ENCODE measurements around the gene PREX1. TPM values are rescaled to one million over a fixed set of nuclear protein-coding genes. Genes with fewer than 3 reads are reported as not detected.
"Not testable (repeated sequence)": the region's sequence is repeated elsewhere in the genome, so short reads cannot be mapped to it uniquely, and the experiment has no call there.

PREX1 gene
- total RNA-seq, 2 donors from 2014 or later: 6.2 to 11.8 TPM

DNA sequence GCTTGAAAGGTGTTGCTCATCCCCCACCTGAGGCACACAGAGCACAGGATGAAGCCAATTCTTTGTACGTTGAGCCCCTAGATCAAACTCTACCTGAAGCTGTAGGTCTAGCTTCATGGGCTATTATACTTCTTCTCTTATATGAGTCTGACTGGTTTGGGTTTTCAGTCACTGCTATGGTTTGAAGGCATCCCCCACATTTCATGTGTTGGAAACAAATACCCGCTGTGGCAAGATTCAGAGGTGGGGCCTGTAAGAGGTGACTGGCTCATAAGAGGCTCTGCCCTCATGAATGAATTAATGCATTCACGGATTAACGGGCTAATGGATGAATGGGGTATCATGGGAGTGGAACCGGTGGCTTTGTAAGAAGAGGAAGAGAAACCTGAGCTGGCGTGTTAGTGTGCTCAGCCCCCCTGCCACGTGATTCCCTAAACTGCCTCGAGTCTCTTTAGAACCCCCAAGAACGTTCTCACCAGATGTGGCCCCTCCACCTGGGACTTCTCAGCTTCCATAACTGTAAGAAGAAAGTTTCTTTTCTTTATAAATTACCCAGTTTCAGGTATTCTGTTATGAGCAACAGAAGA, 39.2 kb downstream of the PREX1 start:
- DNase-seq (peak in 1 of 2 donors; percentile 28), ATAC-seq (no peak)
- intact Hi-C loops (cut with DNase I, micrococcal nuclease): no loop called here

DNA sequence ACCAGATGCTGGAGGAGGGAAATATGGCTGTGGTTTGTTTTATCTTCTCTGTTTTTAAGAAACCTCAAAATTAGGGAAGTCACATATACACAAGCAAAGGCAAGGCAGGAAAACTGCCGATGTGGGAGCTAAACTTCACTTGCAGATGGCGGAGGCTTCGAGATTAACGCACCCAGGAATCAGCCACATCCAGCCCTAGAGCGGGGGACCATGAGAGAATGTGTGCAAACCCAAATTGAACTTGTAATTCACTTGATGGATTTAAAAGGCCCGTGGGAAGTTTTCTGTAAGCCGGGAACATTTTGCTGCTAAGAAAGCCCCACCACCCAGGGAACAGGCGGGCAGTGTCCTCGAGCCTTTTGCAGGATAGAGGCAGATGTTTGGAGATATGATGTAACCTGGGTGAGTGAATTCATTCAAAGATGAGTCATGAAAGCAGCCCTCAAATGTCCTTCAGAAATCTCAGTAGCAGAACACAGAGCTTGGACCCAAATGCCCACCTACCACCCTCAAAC, 39.9 kb downstream of the PREX1 start:
- DNase-seq: no peak
- intact Hi-C loops (cut with DNase I, micrococcal nuclease): no loop called here
- ATAC-seq: no peak

DNA sequence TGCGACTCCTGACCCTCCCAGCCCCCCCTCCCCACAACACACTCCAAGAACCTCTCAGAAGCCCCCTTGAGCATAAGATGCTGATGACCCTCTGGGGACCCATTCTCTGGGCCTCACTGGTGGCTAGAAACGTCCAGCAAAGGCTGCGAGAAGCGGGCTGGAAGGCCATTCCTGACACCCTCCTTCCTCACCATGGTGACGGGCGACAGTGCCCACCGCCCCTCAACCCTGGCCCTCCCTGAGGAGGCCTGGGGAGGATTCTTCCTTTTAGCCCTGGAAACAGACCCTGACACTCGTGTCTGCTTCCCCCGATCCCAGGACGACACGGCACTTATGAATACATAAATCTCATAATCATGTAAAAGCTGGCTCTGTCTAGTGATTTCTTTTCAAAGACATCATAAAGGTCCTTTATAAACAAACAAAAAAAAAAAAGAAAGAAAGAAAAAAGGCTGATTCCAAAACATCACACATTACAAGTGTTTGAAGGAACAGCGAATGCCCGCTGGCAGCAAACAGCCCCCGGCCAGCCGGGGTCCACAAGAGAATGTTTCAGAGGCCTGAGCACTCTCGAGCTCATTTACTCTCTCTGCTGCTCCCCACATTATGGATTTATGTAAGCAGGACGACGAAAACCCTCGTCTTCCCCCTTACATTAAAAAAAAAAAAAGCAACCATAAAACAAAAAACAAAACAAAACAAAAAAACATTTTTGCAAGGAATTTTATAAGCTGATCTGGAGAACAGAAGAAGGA, 40.7 kb downstream of the PREX1 start:
- no peak for DNase-seq
- intact Hi-C loops (cut with DNase I, micrococcal nuclease): no loop called here
- no peak for ATAC-seq

DNA sequence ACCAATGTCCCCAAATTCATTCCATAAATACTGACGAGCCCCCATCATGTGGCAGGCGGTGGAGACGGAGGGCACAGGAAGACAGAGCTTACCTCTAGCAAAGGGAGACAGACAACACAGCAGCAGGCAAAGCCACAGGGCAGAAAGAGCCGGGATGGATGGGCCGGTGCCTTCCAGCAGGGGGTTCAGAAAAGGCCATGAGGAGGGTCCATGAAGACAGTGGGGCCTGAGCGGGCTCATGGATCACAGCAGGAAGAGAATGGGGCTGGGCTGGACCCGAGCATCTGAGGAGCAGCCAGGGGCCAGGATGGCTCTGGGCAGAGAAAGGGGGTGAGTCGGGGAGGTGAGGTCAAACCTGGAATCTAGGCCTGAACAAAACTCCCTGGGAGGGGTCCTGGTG, 42.0 kb downstream of the PREX1 start:
- DNase-seq (no peak), ATAC-seq (no peak)
- intact Hi-C loops (cut with DNase I, micrococcal nuclease): no loop called here

DNA sequence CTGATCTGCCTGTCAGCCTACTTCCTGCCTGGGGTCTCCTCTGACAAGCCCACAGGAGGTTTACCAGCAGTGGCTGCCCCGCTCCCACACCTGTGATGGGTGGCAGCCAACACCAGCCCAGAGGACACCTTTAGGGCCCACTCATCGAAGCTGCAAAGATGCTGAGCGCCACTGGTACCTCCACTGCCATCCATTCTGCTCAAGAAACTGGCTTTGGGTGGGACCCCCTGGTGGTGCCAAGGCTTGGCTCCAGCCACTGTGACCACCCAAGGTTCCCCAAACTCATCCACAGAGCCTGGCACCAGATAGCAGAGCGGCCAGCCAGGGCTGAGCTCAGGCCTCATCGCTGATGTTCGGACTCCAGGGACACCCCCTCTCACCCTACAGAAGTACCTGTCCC, 42.5 kb downstream of the PREX1 start:
- intact Hi-C loops (cut with DNase I, micrococcal nuclease): no loop called here
- DNase-seq: no peak
- ATAC-seq: no peak

DNA sequence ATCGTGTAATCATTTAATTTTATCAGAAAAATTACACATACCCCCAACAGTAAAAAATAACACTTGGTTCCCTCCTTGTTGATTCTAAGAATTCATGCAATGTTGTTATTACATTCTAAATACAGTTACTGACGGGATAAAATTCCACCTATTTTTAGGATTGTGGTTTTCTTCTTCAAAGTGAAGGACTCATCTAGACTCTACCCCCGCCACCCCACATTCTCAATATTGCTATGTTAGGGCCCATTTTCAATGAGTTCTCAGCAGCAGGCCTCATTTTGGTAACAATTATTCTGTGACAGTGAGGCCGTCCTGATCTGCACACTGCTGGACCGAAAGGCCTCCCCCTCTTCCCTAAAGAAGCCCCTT, 43.5 kb downstream of the PREX1 start:
- no peak for DNase-seq
- intact Hi-C loops (cut with DNase I, micrococcal nuclease): no loop called here
- no peak for ATAC-seq

DNA sequence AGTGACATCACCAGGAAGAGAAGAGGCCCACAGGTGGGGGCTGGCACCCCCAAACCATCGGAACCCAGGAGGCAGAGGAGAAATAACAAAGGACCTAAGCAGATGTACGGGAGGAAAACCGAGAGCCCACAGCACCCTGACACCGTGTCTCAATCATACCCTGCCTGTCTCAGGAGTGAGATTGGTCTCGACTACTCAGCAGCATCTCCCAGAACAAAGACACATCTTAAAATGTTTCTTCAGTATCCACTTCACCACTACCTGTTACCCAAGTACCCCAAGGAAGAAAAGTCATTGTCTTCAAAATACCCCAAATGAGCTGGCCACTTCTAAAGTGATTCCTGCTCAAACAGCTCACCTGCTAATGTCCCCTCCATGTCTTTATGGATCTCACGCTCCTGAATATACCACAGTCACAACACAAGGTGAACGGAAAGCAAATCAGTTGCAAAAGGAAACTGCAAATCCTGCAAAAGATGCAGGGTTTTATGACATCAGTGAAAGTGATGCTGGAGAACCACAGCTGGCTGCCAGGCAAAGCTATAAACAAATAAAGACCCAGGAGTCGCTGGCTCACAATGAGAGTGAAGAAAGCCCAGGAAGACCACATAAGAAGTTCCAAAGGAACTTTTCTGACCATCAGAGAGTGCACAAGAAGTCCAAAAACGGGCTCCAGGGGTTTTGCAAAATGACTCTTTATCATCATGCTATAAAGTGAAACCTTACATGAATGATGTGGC, 44.1 kb downstream of the PREX1 start:
- intact Hi-C loops (cut with DNase I, micrococcal nuclease): no loop called here
- ATAC-seq: no peak

DNA sequence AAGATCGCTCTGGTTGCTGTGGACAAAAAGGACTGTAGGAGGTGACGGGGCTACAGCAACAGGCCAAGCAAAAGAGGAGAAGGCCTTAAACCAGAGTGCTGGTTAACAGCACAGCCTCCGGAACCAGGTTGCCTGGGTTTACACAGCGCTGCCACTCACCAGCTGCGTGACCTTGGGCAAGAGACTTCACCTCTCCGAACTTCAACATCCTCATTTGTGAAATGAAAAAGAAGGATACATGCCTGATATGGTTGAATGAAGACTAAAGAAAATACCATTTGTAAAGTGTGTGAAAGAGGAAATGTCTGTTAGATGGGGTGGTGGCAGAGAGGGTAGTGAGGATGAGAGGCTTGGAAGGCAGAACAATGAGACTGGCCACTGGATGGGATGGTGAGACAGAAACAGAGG, 44.9 kb downstream of the PREX1 start:
- DNase-seq (no peak), ATAC-seq (no peak)
- intact Hi-C loops (cut with DNase I, micrococcal nuclease): no loop called here

More for the DNA sequence above, 44.1 kb downstream of the PREX1 start:
- DNase-seq: no peak

DNA sequence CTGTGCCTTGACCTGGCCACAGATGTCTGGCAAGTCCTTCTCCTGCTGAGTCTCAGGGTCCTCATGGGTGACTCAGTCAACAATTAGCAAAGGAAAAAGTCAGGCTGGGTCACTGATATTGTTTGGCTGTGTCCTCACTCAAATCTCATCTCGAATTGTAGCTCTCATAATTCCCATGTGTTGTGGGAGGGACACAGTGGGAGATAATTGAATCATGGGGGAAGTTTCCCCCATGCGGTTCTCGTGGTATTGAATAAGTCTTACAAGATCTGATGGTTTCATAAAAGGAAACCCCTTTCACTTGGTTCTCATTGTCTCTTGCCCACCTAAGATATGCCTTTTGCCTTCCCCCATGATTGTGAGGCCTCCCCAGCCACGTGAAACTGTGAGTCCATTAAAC, 45.7 kb downstream of the PREX1 start:
- intact Hi-C loops (cut with DNase I, micrococcal nuclease): no loop called here
- ATAC-seq (no peak), DNase-seq (no peak)

DNA sequence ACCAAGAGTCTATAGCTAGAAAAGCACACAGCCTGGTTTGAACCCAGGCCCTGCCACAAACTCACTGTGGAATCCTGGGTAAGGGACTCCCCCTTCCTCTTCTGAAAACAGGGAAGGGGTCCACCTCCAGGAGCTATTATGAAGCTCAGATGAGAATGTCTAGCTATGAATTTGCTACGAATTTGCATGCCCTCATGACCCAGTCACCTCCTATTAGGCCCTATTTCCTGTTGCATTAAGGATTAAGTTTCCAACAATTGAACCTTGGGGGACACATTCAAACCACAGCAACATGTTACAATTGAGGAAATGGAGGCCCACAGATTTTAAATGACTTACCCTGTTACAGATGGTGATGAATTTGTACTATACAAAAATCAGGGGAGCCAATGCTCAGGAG, 46.2 kb downstream of the PREX1 start:
- DNase-seq (no peak), ATAC-seq (no peak)
- intact Hi-C loops (cut with DNase I, micrococcal nuclease): no loop called here

DNA sequence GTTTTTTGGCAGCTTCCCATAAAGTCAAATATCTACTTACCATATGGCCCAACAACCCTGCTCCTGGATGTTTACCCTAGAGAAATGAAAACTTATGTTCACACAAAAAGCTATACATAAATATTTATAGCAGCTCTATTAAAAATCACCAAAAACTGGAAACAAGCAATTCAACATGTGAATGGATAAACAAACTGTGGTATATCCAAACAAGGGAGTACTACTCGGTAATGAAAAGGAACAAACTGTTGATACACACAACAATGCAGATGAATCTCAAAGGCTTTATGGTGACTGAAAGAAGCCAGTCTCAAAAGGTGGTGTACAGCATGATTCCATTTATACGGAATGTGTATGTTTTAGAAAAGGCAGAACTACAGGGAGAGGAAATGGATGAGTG, 48.4 kb downstream of the PREX1 start:
- intact Hi-C loops (cut with DNase I, micrococcal nuclease): no loop called here
- ATAC-seq: no peak
- no peak for DNase-seq

DNA sequence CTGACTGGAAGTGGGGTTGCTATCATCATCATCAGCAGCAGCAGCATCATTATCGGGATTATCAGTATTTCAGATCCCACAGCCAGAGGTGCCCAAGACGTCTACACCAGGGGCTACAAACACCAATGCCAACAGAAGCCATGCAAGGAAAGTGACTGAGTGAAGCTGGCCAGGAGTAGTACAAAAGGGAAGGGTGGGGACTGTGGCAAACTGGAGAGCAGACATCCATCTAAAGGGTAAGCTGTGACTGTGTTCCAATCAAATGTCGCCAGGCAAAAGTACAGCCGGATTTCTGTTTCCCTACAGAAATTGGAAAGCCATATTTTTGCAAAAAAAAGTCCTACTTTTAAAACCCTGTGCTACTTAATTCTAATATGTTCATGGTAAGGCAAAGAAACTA, 50.0 kb downstream of the PREX1 start:
- intact Hi-C loops (cut with DNase I, micrococcal nuclease): no loop called here
- ATAC-seq (no peak), DNase-seq (no peak)

DNA sequence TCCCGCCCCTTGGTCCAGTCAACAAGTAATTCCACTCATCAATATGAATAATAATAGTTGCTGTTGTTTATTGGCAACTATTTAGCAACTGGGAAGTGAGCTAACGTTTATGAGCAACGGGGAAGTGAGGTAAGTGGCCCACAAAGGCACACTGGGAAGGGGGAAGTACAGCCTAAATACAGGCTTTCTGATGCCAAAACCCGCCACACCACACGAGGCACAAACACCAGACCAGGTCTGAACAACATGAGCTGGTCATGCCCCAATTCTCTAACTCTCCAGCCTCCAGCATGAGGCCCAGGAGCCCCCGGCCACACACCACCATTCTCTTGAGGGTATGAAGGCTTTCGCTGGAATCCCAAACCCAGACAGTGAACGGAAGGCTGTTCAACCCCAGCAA, 50.8 kb downstream of the PREX1 start:
- intact Hi-C loops (cut with DNase I, micrococcal nuclease): no loop called here
- ATAC-seq (no peak), DNase-seq (no peak)

DNA sequence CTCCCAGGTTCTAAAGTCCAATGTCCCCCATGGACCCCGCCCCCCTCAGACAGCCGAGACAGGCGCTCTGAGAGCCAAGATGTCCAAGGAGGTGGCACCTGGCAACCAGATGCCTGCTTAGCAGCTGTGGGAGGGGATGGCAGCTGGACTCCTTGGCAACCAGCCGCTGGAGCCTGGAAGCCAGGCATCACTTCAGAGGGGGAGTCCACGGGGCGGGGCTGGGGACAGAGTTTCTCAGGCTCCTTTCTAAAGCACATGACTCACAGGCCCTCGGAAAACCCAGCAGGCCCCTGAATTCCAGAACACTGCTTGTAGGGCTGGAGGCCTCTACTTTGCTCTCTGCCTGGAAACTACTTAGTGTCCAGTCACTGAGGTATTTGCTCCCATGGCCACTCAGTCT, 51.5 kb downstream of the PREX1 start:
- no peak for ATAC-seq
- no peak for DNase-seq
- intact Hi-C loops (cut with DNase I, micrococcal nuclease): no loop called here

DNA sequence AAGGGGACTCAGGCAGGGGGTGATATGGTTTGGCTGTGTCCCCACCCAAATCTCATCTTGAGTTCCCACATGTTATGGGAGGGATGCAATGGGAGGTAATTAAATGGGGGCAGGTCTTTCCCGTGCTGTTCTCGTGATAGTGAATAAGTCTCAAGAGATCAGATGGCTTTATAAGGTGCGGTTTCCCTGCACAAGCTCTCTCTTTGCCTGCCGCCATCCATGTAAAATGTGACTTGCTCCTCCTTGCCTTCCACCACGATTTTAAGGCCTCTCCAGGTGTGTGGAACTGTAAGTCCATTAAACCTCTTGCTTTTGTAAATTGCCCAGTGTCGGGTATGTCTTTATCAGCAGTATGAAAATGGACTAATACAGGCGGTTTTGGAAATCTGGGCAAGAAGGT, 52.3 kb downstream of the PREX1 start:
- ATAC-seq: not testable (repeated sequence)

DNA sequence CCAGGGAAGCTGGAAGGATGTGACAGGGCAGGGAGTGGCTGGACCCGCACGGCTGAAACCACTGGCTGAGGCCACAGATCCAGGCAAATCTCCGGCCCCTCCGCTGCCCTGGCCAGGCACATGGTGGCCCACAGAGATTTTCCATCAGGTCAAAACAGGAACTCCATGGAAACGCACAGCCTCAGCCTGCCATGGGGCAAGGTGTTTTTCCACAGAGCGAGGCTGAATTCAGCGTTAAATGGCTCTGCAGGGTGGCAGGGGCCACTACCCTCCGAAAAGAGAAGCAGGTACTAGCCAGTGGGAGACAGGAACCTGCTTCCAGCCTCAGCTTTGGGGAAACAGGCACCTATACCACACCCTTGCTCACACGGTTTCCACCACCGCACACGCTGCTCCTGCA, 53.1 kb downstream of the PREX1 start:
- DNase-seq (no peak), ATAC-seq (no peak)
- intact Hi-C loops (cut with DNase I, micrococcal nuclease): no loop called here

More for the DNA sequence above, 52.3 kb downstream of the PREX1 start:
- intact Hi-C loops (cut with DNase I, micrococcal nuclease); DNase-seq: not testable (repeated sequence)

DNA sequence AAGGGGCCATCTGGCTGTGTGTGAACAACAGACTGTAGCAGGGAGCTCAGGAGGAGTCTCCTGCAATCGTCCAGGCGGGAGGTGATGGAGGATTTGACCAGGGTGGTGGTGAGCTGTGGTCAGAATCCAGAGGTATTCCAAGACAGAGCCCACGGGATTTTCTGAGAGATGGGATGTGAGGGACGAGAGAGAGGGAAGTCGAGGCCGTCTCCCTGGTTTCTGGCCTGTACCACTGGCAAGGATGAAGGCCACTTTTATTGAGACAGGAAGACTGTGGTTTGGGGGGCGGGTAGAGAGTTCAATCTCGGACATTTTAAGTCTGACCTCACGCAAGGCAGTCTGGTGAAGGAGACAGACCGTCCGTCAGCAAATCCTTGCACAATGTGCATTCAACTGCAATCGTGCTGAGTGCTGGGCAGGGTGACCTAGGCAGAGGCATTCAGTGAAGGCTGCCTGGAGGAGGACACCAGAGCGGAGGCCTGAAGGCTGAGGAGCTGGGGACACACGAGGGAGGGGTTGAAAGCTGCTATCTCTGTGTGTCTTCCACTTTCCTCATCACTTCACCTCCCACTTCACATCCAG, 53.9 kb downstream of the PREX1 start:
- DNase-seq (no peak), ATAC-seq (no peak)
- intact Hi-C loops (cut with DNase I, micrococcal nuclease): no loop called here

DNA sequence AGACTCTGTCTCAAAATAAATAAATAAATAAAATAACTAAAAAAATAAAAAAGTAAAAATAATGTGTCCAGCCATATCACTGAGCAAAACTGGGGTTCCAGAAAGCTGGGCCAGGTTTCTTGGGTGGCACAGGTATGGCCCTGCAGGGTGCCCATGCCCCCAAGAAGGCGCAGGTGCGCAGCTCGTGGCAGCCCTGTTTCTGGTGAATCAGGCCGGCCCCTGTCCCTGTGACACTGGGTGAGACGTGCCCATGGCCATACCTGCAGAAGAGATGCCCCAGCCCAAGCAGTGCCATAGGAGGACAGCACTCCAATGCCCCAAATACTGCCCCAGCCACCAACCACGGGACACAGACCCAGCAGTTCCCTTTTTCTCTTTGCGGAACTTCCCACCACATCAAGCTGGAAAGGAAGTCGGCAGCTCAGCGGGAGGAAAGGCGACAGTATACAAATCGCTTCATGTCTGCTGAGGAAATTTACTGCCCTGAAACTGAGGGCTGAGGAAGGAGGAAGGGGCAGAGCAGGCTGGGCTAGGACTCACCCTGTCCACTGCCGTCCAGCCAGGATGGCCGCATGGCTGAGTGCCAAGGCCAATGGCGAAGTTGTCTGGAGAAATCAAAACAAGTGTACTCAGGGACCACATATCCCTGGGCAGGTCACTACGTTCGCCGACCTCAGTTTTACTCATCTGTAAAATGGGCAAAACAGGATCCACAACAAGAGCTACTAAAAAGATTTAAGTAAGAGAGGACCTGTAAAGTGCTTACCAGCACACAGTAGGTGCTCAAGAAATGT, 55.4 kb downstream of the PREX1 start:
- intact Hi-C loops (cut with DNase I, micrococcal nuclease): no loop called here
- ATAC-seq (no peak), DNase-seq (peak in 1 of 2 donors; percentile 38)

DNA sequence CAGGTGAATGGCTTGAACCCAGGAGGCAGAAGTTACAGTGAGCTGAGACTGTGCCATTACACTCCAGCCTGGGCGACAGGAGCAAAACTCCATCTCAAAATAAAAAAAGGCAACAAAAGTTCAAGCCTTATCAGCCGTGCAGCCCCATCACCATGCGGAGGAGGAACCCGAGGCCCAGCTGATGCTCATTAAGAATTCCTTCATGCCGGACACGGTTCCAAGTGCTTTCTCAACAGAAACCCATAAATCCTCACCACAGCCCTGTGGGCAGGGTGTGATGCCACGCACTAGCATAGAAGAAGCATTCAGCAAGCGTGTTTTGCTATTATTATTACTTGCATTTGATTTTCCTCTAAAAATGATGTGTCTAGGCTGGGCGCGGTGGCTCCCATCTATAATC, 56.3 kb downstream of the PREX1 start:
- ATAC-seq (no peak), DNase-seq (no peak)
- intact Hi-C loops (cut with DNase I, micrococcal nuclease): no loop called here

Data from left colon (tissue), 2 donors.